Measurements from ENCODE around the gene AP3S1.
"Not testable (repeated sequence)": the region's sequence is repeated elsewhere in the genome, so short reads cannot be mapped to it uniquely, and the experiment has no call there.

AP3S1 gene

GRCh38 chr5:115841382-115842088, at the start of gene AP3S1, which contains the start of gene ATG12:
AP3S1 (plus strand) TSS chr5:115841935; CDS start chr5:115842038, 103 bp downstream.
ATG12 (minus strand) TSS chr5:115841565; CDS start chr5:115841552, 13 bp downstream.
- DNase-seq = peak; percentile 93 to 94

GRCh38 chr5:115795700-115796099, 46.0 kb upstream of the AP3S1 start:
- no peak for DNase-seq

- no peak for DNase-seq
These were observed 45.1 kb upstream of the AP3S1 start for GRCh38 chr5:115796656-115797055.

GRCh38 chr5:115798252-115798651, 43.5 kb upstream of the AP3S1 start:
- DNase-seq = no peak

- DNase-seq = no peak
These were observed 41.6 kb upstream of the AP3S1 start for GRCh38 chr5:115800108-115800507.

GRCh38 chr5:115801152-115801551, 40.6 kb upstream of the AP3S1 start:
- no peak for DNase-seq

GRCh38 chr5:115801984-115802383, 39.8 kb upstream of the AP3S1 start:
- no peak for DNase-seq

- DNase-seq = no peak
These were observed 34.6 kb upstream of the AP3S1 start for GRCh38 chr5:115806986-115807653.

GRCh38 chr5:115807654-115808052, 34.1 kb upstream of the AP3S1 start:
- DNase-seq = no peak

- DNase-seq = not testable (repeated sequence)
These were observed 33.7 kb upstream of the AP3S1 start for GRCh38 chr5:115808066-115808465.

GRCh38 chr5:115809946-115810345, 31.8 kb upstream of the AP3S1 start:
- no peak for DNase-seq

GRCh38 chr5:115810761-115811160, 31.0 kb upstream of the AP3S1 start:
- no peak for DNase-seq

GRCh38 chr5:115811406-115811805, 30.3 kb upstream of the AP3S1 start:
- no peak for DNase-seq

GRCh38 chr5:115812372-115812771, 29.4 kb upstream of the AP3S1 start:
- DNase-seq = no peak

- no peak for DNase-seq
These were observed 28.0 kb upstream of the AP3S1 start for GRCh38 chr5:115813719-115814118.

- DNase-seq = peak; percentile 4 to 16
These were observed 26.6 kb upstream of the AP3S1 start for GRCh38 chr5:115815006-115815692.

GRCh38 chr5:115815693-115816225, 26.0 kb upstream of the AP3S1 start:
- DNase-seq = no peak

GRCh38 chr5:115816226-115817081, 25.3 kb upstream of the AP3S1 start, which contains the start of gene CDO1:
CDO1 (minus strand) TSS chr5:115816659; CDS start chr5:115816397, 262 bp downstream.
- no peak for DNase-seq

- DNase-seq = no peak
These were observed 24.3 kb upstream of the AP3S1 start for GRCh38 chr5:115817386-115817785.

- DNase-seq = no peak
These were observed 22.9 kb upstream of the AP3S1 start for GRCh38 chr5:115818821-115819220.

- DNase-seq = no peak
These were observed 20.9 kb upstream of the AP3S1 start for GRCh38 chr5:115820846-115821245.

GRCh38 chr5:115824983-115825382, 16.8 kb upstream of the AP3S1 start:
- DNase-seq = not testable (repeated sequence)
